GM19328 (cell line): ENCODE data around the gene PRMT3.
"Not testable (repeated sequence)": the region's sequence is repeated elsewhere in the genome, so short reads cannot be mapped to it uniquely, and the experiment has no call there.

Experiments used
- ATAC-seq: cut with Tn5 transposase; IDR thresholded peaks from one replicate; pipeline ENCODE4 v1.9.1; 2021; ENCODE audit warnings: mild to moderate bottlenecking, moderate library complexity; ENCODE audit not compliant: unreplicated experiment

PRMT3 gene

DNA sequence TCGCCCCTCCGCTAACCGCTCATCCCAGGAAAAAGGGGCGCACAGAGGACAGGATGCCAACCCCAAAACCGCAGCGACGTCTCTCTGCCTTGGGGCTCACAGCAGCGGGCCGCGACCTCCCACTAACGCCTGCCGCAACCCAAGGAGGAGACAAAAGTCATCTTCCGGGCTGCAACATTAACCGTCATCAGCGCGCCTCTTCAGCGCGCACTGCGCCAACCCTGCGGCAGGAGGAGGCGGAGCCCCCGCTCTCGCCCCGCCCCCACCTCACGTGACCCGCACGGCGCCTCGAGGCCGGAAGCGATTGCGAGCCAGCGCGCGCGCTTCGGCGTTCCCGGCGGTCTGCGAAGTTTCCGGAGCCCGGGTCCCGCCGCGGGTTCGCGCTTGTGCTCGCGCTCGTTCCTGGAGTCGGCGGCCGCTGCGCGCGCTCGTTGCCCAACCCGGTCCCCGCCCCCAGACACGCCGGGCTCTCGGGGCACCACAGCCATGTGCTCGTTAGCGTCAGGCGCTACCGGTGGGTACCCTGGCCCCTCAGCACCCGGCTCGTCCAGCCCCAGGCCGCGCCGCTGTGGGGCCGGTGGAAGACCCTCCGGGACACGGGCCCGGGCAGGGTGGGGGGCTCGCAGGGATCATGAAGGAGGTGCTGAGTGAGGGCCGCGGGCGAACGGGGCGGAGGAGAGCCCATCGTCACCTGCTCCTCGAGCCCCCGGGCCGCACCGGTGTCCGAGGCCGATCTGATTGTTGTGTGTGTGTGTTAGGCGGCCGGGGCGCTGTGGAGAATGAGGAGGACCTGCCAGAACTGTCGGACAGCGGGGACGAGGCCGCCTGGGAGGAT lies at the start of gene PRMT3:
Gene PRMT3 (plus strand): TSS at position 456 of the 835 bp plus-strand sequence. CDS start 31 bp downstream, at position 487.
- ATAC-seq: peak; percentile 77

DNA sequence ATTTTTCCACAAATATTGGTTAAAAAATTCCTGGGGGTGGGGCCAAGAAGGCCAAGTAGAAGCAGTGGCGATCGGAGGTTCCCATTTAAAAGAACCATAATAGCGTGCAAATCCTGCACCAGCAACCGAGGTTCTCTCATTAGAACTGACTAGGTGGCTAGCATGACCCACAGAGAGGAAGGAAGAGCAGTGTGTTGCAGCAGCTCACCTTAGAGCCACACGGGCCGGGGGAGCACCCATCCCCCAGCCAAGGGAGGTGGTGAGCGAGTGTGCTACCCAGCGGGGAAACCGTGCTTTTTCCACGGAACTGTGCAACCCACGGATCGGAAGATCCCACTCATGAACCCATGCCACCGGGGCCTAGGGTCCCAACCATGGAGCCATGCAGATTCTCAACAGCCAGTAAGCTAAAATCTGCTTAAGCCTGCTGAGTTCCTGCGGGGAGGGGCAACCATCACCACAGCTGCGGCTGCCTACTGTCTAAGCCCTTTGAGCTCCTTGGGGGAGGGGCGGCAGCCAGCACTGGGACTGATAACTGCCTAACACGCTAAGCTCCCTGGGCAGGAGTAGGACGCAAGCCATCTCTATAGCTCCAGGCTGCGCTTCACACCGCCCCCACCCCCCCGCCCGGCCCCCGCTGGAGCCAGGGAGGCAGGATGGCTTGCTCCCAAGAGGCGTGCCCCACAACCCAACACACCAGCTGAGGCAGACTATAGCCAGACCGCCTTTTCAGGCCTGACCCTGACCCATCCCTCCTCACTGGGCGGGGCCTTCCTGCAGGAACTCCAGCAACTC lies 45.0 kb upstream of the PRMT3 start:
- ATAC-seq: no peak

- no peak for ATAC-seq
Observed at GRCh38 chr11:20351136-20351535, 36.4 kb upstream of the PRMT3 start.

- ATAC-seq: no peak
Observed at GRCh38 chr11:20351751-20352262, 35.7 kb upstream of the PRMT3 start.

GRCh38 chr11:20353829-20354434 lies 33.6 kb upstream of the PRMT3 start:
- no peak for ATAC-seq

DNA sequence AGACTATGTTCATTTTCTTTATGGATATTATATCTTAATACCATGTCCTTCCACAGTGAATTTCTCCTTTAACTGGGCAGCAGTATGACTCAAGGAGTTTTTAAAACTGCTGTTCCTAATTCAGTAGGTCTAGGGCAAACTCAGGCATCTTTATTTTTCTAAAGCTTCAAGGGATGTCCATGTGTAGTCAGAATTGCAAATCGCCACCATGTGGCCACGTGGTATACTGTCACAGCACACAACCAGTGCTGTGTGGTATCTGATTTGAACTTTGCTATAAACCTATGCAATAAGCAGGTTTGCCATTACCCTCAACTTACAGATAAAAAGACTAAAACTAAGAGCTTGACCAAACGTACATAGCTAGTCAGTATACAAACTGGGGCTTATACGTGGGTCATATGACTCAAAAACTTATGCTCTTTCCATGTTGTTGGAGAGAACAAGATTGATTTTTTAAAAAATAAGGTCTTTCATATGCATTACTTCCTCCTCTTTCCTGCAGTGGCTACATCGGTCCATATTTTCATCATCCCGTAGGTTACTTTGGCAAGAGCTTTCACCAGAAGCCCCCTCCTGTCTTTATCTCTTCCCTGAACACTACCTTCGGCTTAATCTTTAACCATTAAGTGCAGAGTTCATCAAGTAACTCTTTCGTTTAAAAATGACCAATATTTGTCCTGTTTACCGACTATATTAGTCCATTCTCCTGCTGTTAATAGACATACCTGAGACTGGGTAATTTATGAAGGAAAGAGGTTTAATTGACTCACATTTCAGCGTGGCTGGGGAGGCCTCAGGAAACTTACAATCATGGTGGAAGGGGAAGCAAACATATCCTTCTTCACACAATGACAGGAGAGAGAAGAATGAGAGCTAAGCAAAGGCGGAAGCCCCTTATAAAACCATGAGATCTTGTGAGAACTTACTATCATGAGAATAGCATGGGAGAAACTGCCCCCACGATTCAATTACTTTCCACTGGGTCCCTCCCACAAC lies 32.0 kb upstream of the PRMT3 start:
- ATAC-seq: peak; percentile 78

GRCh38 chr11:20357150-20357549 lies 30.4 kb upstream of the PRMT3 start:
- no peak for ATAC-seq

DNA sequence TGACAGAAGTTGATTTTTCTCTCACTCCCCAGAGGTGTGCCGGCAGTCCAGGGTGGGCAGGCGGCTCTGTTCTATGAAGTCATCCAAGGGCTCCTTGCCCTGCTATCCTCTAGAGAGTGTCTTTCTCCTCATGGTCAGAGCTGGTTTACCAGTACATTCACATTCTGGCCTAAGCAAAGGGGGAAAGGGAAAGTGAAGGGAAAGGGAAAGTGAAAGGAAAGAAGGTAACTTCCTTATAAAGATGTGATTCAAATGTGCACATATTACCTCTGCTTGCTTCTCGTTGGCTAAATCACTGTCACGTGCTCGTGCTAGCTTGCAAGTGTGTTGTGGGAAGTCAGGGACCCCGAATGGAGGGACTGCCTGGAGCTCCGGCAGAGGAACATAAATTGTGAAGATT lies 26.9 kb upstream of the PRMT3 start:
- no peak for ATAC-seq

- no peak for ATAC-seq
Observed at GRCh38 chr11:20362481-20362880, 25.0 kb upstream of the PRMT3 start.

- ATAC-seq: no peak
Observed at GRCh38 chr11:20363149-20363499, 24.4 kb upstream of the PRMT3 start.

DNA sequence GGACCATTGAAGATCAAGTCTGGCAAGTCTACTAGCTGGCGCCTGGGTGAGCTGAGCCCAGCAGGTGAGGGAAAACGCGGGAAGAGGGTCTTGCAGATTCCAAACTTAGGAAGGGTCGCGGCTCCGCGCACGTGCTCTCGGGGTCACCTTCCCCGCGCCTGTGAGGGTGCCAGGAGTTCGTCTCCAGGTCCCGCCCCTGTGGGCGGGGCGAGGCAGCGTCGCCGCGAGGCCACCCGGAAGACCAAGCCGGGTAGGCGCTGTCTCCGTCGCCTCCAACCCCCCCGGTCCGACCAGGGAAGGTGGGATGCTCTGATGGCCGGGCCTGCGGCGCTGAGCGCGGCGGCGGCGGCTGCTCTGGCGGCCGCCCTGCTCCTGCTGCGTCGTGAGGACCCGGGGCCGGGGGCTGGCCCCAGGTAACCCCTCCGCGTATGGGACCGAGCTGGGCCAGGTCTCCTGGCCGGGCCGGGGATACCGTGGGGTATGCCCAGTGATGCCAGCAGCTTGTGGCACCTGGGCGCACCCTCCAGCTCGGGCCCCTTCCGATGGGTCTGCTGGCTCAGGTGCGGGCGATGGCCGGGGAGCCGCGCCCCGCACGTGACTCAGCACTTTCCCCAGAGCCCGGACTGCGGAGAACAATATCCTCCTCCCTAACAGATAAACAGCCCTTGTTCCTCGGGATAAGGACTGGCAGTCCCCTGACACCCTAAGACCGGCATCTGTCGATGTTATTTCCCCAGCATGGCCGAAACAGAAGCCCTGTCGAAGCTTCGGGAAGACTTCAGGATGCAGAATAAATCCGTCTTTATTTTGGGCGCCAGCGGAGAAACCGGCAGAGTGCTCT lies 23.8 kb upstream of the PRMT3 start, which contains the start of gene HTATIP2:
Gene HTATIP2 (plus strand): TSS at position 215 of the 841 bp plus-strand sequence. CDS start 524 bp downstream, at position 739.
- ATAC-seq: peak; percentile 96

DNA sequence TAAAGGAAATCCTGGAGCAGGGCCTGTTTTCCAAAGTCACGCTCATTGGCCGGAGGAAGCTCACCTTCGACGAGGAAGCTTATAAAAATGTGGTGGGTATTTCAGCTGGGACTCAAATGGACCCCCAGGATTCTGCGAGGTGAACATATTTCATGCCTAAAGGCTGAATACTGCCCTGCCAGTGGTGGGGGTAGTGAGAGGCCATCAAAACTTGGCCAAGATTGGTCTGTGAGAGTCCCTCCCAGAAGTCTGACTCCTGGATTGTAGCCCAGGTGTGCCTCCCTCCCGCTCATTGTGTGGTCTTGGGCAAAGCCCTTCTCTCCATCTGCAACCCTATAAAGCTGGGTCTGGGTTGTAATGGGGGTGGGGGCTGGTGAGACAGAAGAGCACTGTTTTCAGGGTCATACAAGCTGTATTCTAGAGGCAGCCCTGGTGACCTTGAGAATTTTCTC lies 23.1 kb upstream of the PRMT3 start:
- ATAC-seq: no peak

- not testable (repeated sequence) for ATAC-seq
Observed at GRCh38 chr11:20365465-20365864, 22.1 kb upstream of the PRMT3 start.

- no peak for ATAC-seq
Observed at GRCh38 chr11:20367313-20367948, 20.1 kb upstream of the PRMT3 start.

GRCh38 chr11:20368438-20368837 lies 19.1 kb upstream of the PRMT3 start:
- no peak for ATAC-seq

- ATAC-seq: no peak
Observed at GRCh38 chr11:20369826-20370225, 17.7 kb upstream of the PRMT3 start.

- no peak for ATAC-seq
Observed at GRCh38 chr11:20372081-20372626, 15.4 kb upstream of the PRMT3 start.

DNA sequence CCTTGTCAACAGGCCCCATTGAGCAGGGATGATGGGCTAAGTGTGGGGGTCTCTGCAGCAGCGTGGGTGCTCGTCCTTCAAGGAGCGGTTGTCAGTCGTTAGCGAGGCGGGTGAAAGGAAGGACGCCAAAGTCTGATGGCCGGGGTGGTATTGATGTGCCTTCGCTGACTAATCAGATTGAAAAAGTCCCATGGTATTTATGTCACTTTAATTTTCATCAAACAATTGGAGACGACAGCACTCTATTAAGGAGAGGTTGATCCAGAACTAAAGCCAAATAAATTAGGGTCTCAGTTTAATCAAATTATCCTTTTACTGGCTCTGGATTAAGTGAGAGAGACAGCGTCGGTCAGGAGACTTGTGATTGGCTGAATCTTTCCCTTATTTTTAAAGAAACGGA lies 14.4 kb upstream of the PRMT3 start:
- ATAC-seq: no peak
